Inflammatory macrophage (primary cell): ENCODE data around the gene SASH3.

Source experiments
- DNase-seq, 2 donors: peaks; one replicate each; pipeline ENCODE4 v3.0.0-alpha.2; 2020 to 2022

Gene SASH3

DNA sequence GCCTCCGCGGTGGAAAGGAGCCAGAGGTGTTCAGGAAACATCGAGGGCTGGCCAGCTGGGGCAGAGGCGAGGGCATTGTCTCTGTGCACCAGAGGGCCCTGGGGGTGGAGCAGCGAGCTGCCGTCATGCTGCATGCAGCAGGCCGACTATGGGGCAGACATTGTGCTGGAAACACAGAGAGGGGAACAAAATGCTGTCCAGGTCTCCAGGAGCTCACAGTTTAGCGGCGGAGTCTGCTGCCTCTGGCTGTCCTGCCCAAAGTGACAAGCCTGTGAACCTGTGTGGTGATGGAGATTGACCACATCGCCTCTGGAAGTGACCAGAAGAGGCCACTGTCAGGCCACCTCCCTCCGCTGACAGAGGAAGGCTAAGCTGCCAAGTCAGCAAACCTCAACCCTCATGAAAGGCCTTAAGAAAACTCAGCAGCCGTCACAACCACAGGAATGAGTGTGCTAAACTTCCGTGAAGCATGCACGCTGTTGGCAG is 20.1 kb upstream of the SASH3 start:
- DNase-seq, result peak; percentile 69 to 77

DNA sequence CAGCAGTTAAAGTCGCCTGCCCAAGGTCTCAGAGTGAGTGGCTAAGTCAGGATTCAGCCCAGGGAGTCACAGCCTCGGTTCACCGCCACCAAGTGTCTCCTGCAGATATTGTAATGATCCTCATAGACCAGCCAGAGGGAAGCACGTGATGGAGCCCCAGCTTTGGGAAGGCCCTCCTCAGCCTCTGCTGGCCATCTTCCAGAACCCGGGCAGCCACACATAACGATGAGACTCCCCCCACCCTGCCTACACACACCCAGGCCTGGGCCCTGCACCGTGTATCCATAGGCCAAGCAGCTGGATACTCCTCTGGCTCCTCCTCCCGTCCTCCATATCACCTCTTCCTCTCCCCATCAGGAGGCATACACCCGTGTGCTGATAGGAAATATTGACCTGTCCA is 19.6 kb upstream of the SASH3 start:
- DNase-seq, result no peak

DNA sequence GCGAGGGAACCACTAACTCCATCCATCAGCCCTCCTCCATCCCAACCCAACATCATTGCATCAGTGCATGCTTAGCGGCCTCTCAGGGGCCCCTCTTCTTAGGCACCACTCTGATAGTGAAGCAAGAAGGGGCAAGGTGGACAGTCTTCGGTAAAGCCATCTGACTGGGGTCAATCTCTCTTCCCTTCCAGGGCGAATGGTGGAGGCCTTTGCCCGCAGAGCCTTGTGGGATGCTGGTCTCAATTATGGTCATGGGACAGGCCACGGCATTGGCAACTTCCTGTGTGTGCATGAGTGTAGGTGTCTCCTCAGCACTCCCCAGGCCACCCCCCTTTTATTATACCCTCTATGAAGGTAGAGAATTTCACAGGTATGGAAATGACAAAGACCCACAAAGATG is 18.8 kb upstream of the SASH3 start:
- no peak for DNase-seq

DNA sequence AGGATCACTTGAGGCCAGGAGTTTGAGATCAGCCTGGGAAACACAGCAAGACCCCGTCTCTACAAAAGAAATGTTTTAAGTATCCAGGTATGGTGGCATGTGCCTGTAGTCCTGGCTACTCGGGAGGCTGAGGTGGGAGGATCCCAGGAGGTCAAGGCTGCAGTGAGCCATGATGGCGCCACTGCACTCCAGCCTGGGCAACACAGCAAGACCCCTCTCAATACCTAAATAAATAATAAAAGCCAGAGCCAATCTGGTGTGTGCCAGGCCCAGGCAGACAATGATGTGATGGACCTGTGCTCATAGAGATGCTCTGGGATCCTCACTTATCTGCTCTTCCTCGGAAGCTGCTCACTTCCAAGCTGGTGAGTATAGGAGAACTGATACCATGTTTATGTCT is 18.2 kb upstream of the SASH3 start:
- no peak for DNase-seq

DNA sequence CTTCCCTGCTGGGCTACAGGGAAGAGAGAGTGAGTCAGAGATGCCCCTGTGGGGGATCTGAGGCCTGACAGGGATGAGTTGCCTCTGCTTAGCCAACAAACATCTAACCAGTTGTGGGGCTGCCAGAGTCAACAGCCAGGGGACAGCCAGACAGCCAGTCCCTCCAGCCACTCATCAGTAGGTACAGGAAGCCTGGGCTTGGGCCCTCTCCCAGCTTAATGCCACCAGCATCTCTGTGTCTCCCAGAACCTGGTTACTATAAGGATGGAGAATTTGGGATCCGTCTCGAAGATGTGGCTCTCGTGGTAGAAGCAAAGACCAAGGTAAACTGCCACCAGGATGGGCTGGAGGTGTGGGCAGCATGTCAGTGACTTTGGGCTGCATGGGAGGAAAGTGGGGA is 17.3 kb upstream of the SASH3 start:
- DNase-seq, result no peak

DNA sequence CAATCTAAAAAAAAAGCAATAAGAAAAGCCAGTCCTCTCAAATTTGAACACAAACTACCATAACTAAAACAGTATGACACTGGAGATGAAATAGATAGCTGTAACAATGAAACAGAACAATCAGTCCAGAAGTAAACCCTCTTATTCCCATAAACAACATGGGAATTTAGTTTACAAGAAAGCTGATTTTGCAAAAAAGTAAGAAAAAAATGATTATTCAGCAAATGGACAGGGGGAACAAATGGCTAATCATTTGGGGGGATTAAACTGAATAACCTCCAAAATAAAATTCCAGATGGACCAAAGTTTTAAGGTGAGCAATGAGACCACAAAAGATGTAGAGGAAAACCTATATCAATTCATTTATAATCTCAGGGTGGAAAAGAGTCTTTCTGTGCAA is 16.1 kb upstream of the SASH3 start:
- DNase-seq, result no peak

DNA sequence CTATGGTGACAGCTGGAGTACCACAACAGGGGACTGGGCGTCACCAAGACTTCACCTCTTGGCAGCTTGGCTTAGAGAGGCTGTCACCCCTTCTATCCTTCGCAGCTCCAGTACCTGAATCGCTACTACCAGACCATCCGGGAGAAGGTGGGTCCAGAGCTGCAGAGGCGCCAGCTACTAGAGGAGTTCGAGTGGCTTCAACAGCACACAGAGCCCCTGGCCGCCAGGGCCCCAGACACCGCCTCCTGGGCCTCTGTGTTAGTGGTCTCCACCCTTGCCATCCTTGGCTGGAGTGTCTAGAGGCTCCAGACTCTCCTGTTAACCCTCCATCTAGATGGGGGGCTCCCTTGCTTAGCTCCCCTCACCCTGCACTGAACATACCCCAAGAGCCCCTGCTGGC is 11.6 kb upstream of the SASH3 start:
- DNase-seq, result no peak

DNA sequence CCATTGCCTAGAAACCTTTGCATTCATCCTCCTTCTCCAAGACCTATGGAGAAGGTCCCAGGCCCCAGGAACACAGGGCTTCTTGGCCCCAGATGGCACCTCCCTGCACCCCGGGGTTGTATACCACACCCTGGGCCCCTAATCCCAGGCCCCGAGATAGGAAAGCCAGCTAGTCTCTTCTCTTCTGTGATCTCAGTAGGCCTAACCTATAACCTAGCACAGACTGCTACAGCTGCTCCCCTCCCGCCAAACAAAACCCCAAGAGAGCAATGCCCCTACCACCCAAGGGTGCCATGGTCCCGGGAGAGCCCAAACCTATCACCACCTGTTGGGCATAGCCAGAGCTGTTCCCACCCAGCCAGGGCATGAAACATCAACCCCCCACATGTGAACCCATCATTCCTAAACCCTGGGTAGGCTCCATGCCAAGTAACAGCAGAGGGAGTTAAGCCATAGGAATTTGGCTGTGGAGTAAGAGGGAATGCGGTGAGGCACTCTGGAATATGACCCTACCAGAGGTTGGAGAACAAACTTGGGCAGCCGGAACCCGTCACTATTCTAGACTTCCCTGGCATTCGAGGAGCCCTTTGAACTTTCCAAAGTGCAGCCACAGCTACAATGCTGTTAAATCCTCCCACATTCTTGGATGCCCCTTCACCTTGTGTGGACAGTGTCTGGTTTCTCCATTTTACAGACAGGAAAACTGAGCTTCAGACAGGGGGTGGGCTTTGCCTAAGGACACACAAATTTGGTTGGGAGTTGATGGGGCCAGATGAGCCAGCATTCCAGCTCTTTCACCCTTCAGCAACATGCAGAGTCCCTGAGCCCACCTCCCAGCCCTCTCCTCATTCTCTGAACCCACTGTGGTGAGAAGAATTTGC is 10.9 kb upstream of the SASH3 start:
- no peak for DNase-seq

DNA sequence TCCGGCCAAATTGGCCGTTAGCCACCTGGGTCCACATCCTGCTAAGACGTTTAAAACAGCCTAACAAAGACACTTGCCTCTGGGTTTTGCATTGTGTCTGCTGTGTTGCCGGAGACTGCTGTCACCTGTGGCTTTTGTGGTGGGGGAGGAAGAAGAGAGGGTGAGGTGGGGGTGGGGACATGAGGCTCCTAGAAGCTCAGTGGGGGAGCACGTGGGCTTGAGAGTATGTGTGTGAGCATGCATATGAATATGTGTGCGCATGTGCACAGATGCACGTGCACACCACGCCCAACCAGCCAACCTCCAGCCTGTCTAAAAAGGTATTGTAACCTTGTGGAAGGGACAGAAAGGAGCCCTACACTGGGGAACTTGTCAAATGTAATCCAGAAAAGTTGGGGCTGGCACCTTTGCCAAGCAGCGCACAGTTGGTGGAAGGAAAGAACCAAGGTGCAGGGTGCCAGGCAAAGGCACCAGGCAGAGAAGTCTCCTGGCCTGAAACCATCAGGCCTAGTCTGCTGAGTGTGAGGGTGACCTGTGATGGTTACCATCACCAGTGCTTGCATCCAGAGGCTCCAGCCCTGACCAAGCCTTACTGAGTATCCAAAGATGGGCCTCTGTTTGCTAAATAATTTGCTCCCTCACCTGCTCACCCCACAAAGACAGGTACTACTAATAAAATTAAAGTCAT is 10.1 kb upstream of the SASH3 start:
- DNase-seq, result no peak

DNA sequence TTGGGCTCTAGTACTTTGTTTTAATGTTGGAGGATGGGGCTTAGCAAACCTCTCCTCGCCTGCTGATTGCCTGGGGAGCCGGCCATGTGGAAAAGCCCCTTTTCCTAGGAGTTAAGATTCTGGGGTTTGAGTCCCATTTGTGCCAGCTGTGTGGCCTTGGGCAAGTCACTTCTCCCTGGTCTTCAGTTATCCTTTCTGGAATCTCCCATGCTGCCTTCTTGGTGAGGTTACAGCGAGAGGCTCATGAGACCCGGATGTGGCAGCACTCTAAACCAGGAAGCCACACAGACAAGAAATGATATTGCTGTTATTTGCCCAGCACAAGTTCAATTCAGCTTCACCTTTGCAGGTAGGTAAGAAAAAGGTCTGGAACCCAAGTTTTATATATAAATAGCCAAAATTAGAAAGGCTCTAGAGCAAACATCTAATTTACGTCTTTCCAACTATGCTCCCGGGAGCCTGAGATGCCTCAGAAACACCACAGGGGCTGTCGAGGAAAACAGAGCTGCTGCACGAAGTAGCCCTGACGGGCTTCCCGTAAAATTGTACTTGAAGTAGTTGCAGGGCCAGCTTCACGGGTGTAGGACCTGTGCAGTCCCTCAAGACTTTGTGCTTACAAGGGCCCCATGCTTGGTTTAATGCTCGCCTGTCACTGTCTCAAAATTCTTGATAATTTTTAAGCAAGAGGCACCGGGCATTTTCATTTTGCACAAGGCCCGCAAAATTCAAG is 8.3 kb upstream of the SASH3 start:
- no peak for DNase-seq

DNA sequence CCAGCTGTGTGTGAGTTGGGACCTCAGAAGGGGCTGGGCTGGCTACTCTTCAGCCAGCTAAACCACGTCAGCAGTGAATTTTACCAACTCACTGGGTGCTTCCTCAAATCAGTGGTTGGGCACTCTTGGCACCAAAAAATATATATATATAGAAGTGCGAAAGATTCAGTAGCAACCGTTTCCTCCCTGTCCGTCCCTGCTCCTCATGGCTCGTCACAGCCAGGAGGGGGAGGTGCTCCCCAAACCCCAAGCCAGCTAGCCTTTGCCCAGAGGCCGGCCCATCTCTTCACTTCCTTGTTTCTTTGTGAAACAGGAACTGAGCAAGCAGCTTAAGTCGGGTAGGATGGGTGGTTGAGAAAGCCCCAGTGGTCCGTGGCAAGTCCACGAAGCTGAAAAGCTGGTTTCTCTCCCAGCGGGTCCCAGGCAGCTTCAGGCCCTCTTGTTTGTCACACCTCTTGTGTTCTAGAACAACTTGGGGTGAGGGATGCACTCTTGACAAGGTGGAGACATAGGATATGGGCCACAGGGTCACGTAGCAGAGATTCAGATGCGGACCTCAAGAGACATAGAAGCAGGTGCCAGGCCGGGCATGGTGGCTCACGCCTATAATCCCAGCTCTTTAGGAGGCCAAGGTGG is 6.8 kb upstream of the SASH3 start:
- DNase-seq, result peak; percentile 93 to 95

DNA sequence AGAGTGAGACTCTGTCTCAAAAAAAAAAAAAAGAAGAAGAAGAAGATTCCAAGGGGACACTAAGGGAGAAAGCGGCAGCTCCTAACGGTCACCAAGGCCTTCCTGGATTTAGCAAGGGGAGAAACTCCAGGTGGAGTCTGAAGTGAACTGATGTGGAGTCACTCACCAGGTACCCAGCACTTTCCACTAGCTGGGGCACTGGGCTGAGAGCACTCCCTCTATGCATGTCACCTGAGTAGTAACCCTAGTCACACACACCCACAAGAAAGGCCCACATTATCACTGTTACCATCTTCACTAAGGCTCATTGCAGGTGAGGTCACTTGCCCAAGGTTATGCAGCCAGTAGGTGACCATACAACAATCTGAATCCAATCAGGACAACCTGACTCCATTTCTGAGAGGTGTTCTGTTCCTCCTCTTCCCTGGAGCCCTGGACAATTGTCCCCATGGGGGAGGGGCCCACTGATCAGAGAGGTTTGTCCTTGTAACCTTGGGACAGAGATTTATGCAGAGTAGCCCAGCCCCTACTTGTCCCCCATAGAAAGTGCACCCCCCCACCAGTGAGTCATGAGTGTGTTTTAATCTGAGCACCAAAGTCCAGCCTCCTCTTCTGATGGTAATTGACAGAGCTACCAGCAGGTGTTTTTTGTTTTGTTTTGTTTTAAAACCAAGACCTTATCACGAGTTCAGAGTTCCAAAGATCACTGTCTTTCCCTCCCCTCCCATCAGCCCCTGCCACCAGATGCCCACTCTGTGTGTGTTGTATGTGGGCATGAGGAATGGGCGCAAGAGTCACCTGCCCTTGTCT is 5.9 kb upstream of the SASH3 start:
- no peak for DNase-seq

DNA sequence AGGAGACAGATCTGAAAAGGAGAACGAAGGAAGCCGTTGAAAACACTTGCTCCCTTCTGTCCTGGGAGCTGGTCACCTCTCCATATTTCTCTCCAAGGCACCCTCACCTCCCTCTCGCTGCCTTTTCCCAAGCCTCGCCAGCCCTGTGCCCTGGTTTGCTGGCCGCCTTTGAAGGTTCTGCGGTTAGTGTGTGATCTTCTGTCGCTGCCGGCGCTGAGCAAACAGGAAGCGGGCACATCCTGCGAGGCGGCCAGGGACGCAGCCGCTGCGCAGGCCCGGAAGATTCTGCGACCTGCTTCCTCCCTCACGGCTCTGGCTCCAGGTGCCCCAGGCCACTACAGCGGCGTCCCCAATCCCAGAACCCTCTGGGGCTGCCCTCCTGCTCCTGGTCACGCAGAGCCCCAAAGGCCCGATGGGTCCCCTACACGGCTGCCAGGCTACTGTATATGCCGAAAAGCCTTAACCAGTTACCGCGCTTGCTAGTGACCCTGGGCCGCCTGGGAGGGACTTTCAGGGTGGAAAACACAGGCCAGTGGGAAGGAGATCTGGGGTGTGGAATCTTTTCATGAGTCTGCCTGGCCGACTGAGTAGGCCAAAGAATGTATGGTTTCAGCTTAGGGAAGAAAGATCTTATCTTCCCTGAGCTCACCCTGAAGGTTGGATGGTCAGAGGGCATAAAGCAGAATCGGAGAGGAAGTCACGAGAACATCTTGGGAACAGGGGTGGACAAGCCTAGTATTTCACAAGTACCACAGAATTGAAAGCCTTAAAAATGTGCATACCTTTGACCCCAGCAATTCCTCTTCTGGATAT is 2.3 kb upstream of the SASH3 start:
- DNase-seq, result peak; percentile 48 to 70

DNA sequence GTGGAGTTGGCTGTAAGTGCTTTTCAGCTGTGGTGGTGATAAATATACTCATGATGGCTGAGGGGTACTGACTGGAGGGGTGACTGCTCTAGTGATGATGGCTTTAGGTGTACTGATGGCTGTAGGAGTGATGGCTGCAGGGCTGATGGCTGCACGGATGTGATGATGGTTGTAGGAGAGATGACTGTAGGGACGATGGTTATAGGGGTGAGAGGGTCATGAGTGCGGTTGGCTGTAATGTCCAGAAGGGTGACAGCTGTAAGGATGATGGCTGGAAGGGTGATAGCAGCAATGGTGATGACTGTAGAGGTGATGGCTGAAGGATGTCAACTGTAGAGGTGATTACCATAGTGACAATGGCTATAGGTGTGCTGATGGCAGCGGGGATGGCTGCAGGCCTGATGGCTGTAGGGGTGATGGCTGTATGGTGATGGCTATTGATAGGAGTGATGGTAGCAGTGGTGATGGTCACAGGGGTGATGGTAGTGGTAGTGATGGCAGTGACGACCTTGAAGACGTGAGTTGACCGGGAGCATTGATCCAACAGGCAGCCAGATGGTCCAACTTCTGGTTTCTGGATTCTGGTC is 570 bp upstream of the SASH3 start:
- DNase-seq, result no peak

DNA sequence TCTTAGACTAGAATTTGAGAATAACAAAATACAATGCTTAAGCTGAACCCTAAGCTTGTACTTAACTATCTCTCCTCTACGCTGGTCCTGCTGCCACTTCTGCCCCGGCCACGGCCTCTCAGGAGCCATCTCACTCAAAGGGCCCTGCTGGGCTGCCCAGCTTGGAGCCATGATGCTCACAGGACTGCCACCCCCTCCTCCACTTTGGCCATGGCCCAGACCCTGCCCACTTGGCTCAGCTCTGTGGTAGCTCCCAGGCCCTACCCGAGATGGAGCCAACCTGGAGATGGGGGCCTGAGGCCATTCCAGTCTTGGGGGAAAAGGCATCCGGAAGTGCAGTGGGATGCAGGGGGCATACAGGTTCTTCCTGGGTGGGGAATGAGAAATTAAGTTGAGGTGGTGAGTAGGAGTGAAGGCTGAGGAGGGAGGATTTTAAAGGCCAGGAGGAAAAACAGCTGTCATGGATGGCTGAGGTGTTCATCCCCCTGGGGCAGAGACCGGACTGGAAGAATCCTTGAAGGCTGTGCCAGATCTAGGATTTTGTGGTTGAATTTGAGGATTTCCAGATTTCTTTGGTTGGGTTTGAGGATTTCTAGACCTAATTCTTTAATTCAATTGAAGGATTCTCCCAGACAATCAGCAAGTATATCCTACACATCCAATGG is 824 bp downstream of the SASH3 start:
- no peak for DNase-seq

DNA sequence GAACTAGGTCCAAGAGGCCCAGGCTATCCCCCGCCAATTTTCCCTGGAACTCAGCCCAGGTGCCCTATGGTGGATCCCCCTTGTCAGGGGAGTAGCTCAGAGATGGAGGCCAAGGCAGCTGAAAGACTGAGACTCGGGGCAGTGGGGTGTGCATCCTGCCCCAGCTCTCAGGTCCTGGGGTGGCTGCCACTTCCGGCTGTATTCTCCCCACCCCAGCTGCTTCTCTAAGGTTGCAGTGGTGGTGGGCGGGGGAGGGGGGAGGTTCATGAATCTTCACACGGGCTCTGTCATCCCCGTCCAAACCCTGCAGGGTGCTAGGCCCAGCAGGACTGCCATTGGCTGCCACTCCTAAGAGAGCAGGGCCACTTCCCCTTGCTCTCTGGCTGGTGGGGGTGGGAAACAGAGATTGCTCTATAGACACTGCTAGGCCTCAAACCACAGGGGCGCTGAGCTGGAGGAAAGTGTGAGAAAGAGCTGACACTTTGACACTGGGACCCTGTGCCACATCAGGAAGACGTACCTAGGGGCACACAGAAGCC is 1.5 kb downstream of the SASH3 start:
- peak; percentile 81 to 86 for DNase-seq

DNA sequence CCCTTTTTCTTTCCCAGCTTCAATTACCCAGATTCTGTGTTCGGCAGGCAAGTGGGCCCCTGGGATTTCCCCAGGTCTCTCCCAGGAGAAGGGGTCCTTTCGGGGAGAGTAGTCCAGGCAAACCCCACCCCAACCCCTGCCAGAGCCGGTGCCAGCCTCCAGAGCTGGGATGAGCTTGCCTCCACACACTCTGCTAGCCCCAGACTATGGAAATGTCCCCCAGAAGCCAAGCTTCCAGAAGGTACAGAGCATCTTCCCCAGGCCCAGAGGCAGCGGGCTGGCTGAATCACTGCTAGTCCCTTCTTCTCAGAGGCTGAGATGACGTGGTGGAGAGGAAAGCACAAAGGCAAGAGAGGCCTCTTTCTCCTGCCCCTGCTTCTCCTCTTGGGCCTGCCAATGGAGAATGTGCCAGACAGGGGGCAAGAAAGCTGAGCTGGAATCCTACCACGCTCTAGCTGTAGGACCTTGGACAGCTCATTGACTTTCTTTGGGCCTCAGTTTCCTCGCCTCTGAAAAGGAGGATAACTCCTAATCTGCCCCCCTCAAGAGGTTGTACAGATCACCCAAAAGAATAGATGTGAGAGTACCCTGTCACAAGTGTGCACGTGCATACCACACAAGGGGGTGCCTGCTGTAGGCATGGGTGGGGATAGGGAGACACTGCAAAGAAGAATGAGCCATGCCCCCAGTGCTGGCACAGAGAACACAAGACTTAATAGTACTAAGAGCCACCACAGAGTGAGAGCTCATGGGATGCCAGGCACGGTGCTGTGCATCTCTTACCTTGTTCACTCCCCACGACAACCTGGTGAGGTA is 2.1 kb downstream of the SASH3 start:
- no peak for DNase-seq

DNA sequence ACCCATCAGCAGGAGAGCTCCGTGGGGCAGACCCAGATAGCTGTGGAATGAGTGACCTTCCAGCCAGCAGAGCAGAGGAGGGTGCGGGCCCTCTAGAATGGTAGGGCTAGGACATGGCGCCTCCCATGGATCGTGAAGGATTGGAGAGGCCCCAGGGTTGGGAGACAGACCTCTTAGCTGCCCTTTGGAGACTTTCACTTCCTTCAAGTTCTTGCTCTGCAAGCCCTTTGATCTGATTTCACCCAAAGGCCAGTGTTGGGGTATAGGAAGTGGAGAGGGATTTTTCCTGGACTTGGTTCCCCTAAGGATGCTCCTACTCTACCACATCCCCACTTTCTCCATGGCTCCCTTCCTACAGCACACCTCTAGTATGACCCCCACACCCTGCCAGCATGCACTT is 3.0 kb downstream of the SASH3 start:
- DNase-seq, result peak in 1 of 2 donors; percentile 30

DNA sequence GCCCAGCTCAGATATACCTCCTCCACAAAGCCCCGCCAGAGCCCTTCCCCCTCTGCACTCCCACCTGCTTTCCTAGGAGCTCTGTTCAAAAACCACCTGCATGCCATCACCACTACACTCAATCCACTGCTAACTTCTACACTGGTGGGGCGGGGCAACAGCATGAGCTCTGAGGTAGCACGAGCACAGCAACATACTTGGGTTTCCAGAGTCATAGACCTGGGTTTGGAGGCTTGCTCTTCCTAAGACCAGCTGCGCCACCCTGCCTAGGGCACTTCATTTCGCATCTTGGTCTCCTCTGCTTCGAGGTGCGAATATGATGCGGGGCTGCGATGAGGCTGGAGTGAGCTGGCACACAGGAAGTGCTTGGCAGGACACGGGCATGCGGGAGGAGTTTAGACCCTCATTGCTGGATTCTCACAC is 3.6 kb downstream of the SASH3 start:
- no peak for DNase-seq
